ENCODE measurements around the gene MAP6.
"Not testable (repeated sequence)": the region's sequence is repeated elsewhere in the genome, so short reads cannot be mapped to it uniquely, and the experiment has no call there.

MAP6 gene

GRCh38 chr11:75668451-75669297, at the start of gene MAP6:
MAP6 (minus strand) TSS chr11:75669038; CDS start chr11:75668369, 669 bp downstream.
- DNase-seq = peak; percentile 40

- DNase-seq = no peak
Observed at GRCh38 chr11:75717608-75718418, 49.0 kb upstream of the MAP6 start, which contains the start of gene MOGAT2. MOGAT2 (plus strand) TSS chr11:75717838; CDS start chr11:75717889, 51 bp downstream.

- DNase-seq = no peak
Observed at GRCh38 chr11:75716659-75717058, 47.8 kb upstream of the MAP6 start.

- DNase-seq = no peak
Observed at GRCh38 chr11:75715688-75716087, 46.9 kb upstream of the MAP6 start.

GRCh38 chr11:75714211-75714610, 45.4 kb upstream of the MAP6 start:
- DNase-seq = peak; percentile 9

- peak; percentile 78 for DNase-seq
Observed at GRCh38 chr11:75706260-75706729, 37.5 kb upstream of the MAP6 start.

GRCh38 chr11:75705541-75705940, 36.7 kb upstream of the MAP6 start:
- no peak for DNase-seq

GRCh38 chr11:75703695-75704237, 34.9 kb upstream of the MAP6 start:
- no peak for DNase-seq

- no peak for DNase-seq
Observed at GRCh38 chr11:75700940-75701339, 32.1 kb upstream of the MAP6 start.

- DNase-seq = no peak
Observed at GRCh38 chr11:75697906-75698581, 29.2 kb upstream of the MAP6 start.

GRCh38 chr11:75691804-75692203, 23.0 kb upstream of the MAP6 start:
- no peak for DNase-seq

- DNase-seq = no peak
Observed at GRCh38 chr11:75689863-75690609, 21.2 kb upstream of the MAP6 start.

GRCh38 chr11:75683856-75684255, 15.0 kb upstream of the MAP6 start:
- DNase-seq = not testable (repeated sequence)

- no peak for DNase-seq
Observed at GRCh38 chr11:75679566-75679965, 10.7 kb upstream of the MAP6 start.

- no peak for DNase-seq
Observed at GRCh38 chr11:75678620-75679259, 9.9 kb upstream of the MAP6 start.

GRCh38 chr11:75677909-75678308, 9.1 kb upstream of the MAP6 start:
- no peak for DNase-seq

GRCh38 chr11:75677275-75677674, 8.4 kb upstream of the MAP6 start:
- DNase-seq = no peak

- DNase-seq = peak; percentile 49
Observed at GRCh38 chr11:75673977-75674582, 5.2 kb upstream of the MAP6 start.

GRCh38 chr11:75667831-75668450, 897 bp downstream of the MAP6 start:
- DNase-seq = peak; percentile 51

- DNase-seq = peak; percentile 31
Observed at GRCh38 chr11:75667255-75667830, 1.5 kb downstream of the MAP6 start.
